Measurements from ENCODE around the gene ORC1.
A peak's percentile ranks its signal among the peaks of the same experiment; 100 is the strongest.

ORC1 gene

GRCh38 chr1:52404116-52404974 is at the start of gene ORC1, which contains the start of gene PRPF38A:
ORC1 (minus strand) TSS chr1:52404423; CDS start chr1:52402223, 2,200 bp downstream.
PRPF38A (plus strand) TSS chr1:52404602; CDS start chr1:52404750, 148 bp downstream.
- DNase-seq = peak; percentile 94

- DNase-seq = no peak
These were observed 40.2 kb upstream of the ORC1 start for GRCh38 chr1:52444463-52444862.

GRCh38 chr1:52439976-52440375 is 35.8 kb upstream of the ORC1 start:
- no peak for DNase-seq

GRCh38 chr1:52436817-52437216 is 32.6 kb upstream of the ORC1 start:
- no peak for DNase-seq

GRCh38 chr1:52435650-52436049 is 31.4 kb upstream of the ORC1 start:
- DNase-seq = no peak

- DNase-seq = no peak
These were observed 31.0 kb upstream of the ORC1 start for GRCh38 chr1:52435211-52435610.

- no peak for DNase-seq
These were observed 28.6 kb upstream of the ORC1 start for GRCh38 chr1:52432807-52433206.

GRCh38 chr1:52427152-52427551 is 22.9 kb upstream of the ORC1 start:
- no peak for DNase-seq

- no peak for DNase-seq
These were observed 22.1 kb upstream of the ORC1 start for GRCh38 chr1:52426371-52426770.

GRCh38 chr1:52424813-52425212 is 20.6 kb upstream of the ORC1 start:
- no peak for DNase-seq

- no peak for DNase-seq
These were observed 20.0 kb upstream of the ORC1 start for GRCh38 chr1:52424231-52424636.

- DNase-seq = no peak
These were observed 19.5 kb upstream of the ORC1 start for GRCh38 chr1:52423771-52424170.

- no peak for DNase-seq
These were observed 18.8 kb upstream of the ORC1 start for GRCh38 chr1:52423055-52423454.

- DNase-seq = no peak
These were observed 16.5 kb upstream of the ORC1 start for GRCh38 chr1:52420713-52421112.

GRCh38 chr1:52416811-52417210 is 12.6 kb upstream of the ORC1 start:
- DNase-seq = no peak

GRCh38 chr1:52414942-52415341 is 10.7 kb upstream of the ORC1 start:
- no peak for DNase-seq

- no peak for DNase-seq
These were observed 9.3 kb upstream of the ORC1 start for GRCh38 chr1:52413410-52413989.

GRCh38 chr1:52404975-52405338 is 734 bp upstream of the ORC1 start:
- DNase-seq = no peak

- peak; percentile 49 for DNase-seq
These were observed 582 bp downstream of the ORC1 start for GRCh38 chr1:52403566-52404115.

GRCh38 chr1:52402860-52403240 is 1.4 kb downstream of the ORC1 start:
- DNase-seq = no peak

- DNase-seq = no peak
These were observed 4.1 kb downstream of the ORC1 start for GRCh38 chr1:52400131-52400530.

GRCh38 chr1:52399629-52400028 is 4.6 kb downstream of the ORC1 start:
- no peak for DNase-seq

GRCh38 chr1:52393174-52393573 is 11.0 kb downstream of the ORC1 start:
- DNase-seq = no peak

- DNase-seq = no peak
These were observed 17.8 kb downstream of the ORC1 start for GRCh38 chr1:52386458-52386857.

All from NCI-H226 (cell line).